NCI-H2081 (cell line): ENCODE results near the gene TMEM108.
"Not testable (repeated sequence)": the region's sequence is repeated elsewhere in the genome, so short reads cannot be mapped to it uniquely, and the experiment has no call there.

ENCODE experiments used
- DNase-seq, 2 experiments: peaks; one replicate each; lab custom pipeline; 2025; lab: John Stamatoyannopoulos, UW

Gene TMEM108

GRCh38 chr3:133038089-133038730 lies at the start of gene TMEM108:
TMEM108 (plus strand) TSS chr3:133038391.
- DNase-seq = peak; percentile 98 to 99

- no peak for DNase-seq
Observed at GRCh38 chr3:132995971-132996370, 42.2 kb upstream of the TMEM108 start.

DNA sequence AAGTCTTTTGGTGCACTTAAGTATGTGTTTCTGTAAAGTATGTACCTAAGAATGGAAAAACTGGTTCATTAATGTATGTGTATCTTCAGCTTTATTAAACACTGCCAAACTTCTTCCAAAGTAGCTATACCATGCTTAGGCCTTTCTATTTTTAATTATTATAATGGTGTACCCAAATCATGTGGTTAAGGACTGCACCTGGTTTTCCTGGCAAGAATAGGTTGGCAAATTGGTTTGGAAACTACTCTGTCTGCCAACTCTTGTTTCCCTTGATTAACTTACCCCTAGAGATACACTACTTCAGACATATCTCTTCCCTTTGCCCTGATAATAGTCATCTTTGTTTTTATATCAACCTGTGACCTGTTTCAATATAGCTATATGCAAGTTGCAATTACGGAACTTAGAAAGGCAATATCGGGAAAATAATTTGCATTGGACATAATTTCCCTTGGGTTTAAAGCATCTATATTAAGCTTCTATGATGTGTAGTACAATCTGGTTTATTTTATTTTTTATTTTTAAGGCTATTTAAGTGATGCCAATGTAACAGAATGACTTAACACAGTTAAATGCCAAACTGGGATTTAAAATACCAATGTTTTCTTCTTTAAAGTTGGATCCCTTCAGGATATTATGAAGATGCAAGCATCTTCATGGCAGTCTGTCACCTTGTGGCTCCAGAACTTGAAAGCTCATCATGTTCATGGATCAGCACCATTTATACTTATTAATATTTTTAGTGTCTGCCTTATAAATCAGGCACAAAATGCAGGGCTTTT lies 40.6 kb upstream of the TMEM108 start:
- peak in 1 of 2 experiments; percentile 56 for DNase-seq

GRCh38 chr3:133005032-133005431 lies 33.2 kb upstream of the TMEM108 start:
- DNase-seq = not testable (repeated sequence)

DNA sequence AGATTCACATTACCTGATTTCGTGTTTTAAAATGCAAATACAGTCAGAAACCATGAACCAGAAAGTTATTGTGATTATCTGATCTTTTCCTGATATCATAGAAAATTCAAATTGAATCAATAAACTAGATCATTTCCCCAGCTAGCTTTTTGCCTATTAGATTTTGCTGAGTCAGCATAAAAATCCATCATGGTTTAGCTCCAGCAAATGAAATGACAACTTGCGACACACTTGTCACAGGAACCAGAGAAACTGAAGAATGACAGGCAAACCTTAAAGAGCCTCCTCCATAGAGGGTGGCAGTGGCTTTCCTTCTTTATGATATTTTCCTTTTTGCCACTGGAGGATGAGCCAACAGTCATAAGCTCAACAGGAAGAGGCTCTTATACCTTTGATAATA lies 30.6 kb upstream of the TMEM108 start:
- no peak for DNase-seq

GRCh38 chr3:133014325-133014724 lies 23.9 kb upstream of the TMEM108 start:
- DNase-seq = no peak

DNA sequence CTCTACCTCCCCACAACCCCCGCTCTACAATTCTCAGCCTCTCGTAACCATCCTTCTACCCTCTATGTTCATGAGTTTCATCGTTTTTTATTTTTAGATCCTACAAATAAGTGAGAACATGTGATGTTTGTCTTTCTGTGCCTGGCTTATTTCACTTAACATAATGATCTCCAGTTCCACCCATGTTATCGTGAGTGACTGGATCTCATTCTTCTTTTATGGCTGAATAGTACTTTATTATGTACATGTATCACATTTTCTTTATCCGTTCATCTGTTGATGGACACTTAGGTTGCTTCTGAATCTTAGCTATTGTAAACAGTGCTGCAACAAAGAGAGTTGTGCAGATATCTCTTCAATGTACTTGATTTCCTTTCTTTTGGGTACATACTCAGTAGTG lies 22.6 kb upstream of the TMEM108 start:
- not testable (repeated sequence) for DNase-seq

DNA sequence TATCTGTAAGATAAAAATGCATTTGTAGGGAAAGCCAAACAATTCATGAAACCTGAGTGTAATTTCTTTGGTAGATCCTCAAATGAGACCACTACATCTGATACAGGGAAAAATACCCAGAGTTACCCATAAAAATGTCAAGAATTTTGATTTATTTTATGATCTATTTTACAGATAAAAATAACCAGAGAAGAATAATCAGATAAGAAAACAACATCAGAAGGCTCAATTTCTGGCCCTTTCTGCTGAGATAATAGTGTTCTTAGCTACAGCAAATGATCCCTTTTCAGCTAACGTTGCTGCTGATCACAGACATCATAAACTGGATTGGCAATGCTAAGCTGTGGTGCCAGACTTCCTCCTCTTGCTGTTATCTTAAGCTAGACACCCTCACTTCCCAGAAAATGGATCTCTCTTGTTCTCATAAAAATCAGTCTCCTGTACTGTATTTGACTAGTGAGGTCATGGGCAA lies 21.3 kb upstream of the TMEM108 start:
- DNase-seq = no peak

GRCh38 chr3:133018921-133019320 lies 19.3 kb upstream of the TMEM108 start:
- no peak for DNase-seq

DNA sequence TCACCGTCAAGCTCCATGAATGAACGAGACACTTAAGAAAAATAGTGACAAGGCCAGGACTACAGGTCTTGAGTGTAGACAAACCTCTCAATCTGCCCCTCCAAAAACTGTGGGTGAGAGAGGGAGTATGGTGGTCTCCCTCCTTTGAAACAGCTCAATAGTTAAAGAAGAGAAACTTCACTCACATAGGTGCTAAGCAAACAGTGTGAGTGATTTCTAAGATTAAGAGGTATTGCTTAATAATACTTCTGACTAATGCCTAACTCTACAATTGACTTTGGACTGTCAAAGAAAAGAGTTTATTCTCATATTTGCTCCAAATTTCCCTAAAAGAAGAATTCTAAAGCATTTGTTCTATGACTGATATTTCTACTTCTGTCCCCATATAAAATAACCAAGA lies 17.0 kb upstream of the TMEM108 start:
- DNase-seq = no peak

- no peak for DNase-seq
Observed at GRCh38 chr3:133023362-133023761, 14.8 kb upstream of the TMEM108 start.

DNA sequence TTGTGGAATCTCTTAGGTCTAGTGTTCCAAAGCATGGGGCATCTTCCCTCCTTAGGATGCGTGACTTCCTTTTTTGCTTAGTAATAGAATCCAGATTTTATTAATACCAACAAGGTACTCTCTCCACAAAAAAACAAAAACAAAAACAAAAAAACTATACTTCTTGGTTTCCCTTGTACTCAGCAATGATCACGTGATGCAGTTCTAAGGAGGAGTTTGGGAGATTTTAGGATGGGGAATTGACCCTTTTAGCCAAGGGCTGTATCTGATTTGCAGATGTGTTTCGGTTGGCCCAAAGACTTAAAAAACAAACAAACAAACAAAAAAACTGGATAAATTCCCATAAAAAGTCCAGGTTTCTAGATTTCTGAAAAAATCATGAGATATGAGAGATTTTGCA lies 12.6 kb upstream of the TMEM108 start:
- DNase-seq = no peak

DNA sequence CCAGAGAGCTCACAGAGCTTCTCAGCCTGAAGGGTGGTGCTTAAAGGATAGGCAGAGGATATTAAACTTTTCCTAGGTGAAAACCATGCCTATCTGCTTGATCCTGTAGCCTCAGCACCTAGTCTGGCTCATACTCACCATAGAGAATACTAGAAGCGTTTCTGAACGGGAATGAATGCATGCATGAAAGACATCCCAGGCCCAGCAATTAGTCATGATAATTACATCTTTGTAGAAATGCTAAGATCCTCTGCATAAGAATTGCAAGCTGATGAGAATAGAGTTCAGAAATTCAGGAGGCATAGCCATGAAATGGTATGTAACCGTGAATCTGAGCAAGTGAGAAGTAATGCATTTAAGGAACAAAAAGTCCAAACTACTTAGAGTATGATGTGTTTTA lies 5.9 kb upstream of the TMEM108 start:
- no peak for DNase-seq

GRCh38 chr3:133037436-133037835 lies 755 bp upstream of the TMEM108 start:
- DNase-seq = peak in 1 of 2 experiments; percentile 46

DNA sequence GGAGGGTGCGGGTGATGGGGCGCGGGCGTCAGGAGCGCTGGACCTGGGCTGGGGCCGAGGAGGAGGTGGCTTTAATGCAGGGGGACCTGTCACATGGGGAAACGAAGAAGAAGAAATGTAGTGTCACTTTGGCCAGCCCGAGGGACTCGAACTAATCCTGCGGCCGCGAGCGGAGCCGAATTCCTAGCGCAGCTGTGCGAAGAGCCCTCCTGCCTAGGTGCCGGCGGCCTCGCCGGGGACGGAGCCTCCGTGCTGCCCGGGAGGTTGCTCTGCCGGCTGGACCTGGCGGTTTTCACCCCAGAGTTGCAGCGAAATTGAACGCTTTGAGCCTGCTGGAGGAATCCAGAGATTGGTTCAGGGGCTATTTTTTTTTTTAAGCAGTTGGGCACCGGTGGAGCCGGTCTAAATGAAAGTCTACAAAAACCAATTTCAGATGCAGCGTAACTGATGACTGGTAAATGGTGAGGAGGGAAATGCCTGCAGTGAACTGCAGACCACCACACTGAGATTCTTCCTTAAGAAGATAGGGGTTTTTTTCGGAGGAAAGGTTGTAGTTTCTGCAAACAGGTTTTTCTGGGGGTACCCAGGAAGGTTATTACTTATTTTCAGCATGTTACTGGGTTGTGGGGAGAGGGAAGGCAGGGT lies 662 bp downstream of the TMEM108 start:
- DNase-seq = peak; percentile 11 to 64

- DNase-seq = peak; percentile 89 to 93
Observed at GRCh38 chr3:133040696-133041523, 2.7 kb downstream of the TMEM108 start.

- DNase-seq = no peak
Observed at GRCh38 chr3:133041524-133041829, 3.3 kb downstream of the TMEM108 start.

DNA sequence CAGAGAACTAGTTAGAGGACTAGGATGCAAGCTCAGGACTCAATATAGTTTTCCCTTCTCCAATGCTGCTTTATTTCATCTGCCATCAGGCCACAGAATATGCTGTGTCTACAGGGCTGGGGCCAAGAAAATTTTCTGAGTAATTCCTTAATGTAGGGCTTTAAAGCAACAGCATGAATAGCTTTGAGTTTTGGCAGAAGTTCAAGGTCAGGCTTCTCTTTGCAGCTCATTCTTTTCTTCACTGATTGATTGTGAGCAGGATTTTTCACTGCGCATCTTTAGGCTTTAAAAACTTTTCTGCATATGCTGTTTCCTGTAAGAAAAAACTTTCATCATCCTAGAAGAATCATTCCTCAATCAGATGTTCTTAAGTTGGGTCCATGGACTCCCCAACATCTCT lies 4.6 kb downstream of the TMEM108 start:
- DNase-seq = no peak

DNA sequence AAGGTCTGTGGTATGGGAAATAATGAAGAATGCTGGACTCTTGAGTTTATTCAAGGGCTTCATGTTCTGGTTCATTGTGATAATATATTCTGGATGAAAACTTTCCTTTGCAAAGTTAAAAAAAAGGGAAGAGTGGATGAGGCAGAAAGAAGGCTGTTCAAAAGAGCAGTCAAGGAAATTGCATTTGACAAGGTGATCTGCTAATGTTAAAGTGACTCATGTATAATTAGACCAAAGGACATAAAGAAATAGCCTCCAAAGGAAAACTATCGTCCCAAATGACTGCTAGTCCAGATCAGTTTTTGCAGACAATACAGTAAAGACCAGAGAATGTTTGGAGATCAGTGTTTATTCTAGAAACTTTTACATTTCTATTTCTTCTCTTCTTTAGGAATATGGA lies 9.8 kb downstream of the TMEM108 start:
- no peak for DNase-seq

DNA sequence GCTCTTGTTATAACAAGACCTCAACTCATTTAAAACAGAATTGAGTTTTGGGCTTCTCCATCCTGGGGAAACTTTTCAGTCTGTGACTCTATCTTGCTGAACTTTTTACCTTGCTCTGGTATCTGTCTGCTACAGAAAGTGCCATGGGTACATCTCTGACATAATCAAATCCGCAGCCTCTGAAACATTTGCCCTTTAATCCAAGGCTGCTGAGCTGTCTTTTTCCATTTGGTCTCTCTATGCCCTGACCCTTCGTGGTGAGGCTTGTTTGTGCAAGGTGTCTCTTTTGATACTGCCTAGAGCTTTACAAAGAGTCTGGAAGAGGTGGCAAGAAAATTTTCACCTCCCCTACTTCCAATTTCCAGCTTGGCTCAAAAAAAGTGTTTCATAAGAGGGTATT lies 11.3 kb downstream of the TMEM108 start:
- DNase-seq = no peak

GRCh38 chr3:133050891-133051290 lies 12.7 kb downstream of the TMEM108 start:
- DNase-seq = no peak

DNA sequence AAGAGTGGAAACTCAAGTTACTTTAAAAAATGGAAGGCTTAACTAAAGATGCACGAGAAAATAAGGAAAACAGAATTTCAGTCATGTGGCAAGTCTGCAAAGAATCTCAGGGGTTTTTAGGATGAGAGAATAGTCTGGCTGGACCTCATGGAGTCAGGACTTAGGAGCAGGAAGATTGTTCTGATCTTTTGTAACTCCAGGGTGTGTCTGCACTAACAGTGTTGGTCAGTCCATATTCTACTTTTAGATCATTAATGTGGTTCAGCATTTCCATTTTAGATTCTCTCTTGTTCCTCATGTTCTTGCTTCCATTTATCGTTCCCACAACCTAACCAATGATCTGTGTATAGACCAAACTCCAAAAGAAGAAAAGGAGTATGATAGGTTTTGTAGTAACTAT lies 15.3 kb downstream of the TMEM108 start:
- DNase-seq = no peak
